ENCODE measurements around the gene TRABD2B. TPM values are rescaled to one million over a fixed set of nuclear protein-coding genes. Genes with fewer than 3 reads are reported as not detected.

Gene TRABD2B
- total RNA-seq, 1 experiment from 2014 or later, result 0.96 TPM

GRCh38 chr1:47751193-47751592 lies 246.0 kb downstream of the TRABD2B start:
- TF ChIP-seq, protein P1, sequence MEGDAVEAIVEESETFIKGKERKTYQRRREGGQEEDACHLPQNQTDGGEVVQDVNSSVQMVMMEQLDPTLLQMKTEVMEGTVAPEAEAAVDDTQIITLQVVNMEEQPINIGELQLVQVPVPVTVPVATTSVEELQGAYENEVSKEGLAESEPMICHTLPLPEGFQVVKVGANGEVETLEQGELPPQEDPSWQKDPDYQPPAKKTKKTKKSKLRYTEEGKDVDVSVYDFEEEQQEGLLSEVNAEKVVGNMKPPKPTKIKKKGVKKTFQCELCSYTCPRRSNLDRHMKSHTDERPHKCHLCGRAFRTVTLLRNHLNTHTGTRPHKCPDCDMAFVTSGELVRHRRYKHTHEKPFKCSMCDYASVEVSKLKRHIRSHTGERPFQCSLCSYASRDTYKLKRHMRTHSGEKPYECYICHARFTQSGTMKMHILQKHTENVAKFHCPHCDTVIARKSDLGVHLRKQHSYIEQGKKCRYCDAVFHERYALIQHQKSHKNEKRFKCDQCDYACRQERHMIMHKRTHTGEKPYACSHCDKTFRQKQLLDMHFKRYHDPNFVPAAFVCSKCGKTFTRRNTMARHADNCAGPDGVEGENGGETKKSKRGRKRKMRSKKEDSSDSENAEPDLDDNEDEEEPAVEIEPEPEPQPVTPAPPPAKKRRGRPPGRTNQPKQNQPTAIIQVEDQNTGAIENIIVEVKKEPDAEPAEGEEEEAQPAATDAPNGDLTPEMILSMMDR (IDR thresholded peaks at IDR 0.05; ENCODE audit: unreplicated experiment), result no peak
- ChIA-PET POLR2A (no interaction called here), CTCF (interaction anchor here (0.5 to 1.1 kb wide), 3 partner anchors 9 to 311 kb away, joined by 3 read pairs; no protein-coding TSS in a partner anchor)
- no peaks in the 10 kb centered on the region for H3K4me1 Mint-ChIP-seq (ENCODE audit: insufficient read depth, unreplicated experiment)
- no peaks in the 10 kb centered on the region for H3K9me3 Mint-ChIP-seq (ENCODE audit: unreplicated experiment)
- no peak overlapping the region for H3K27ac Mint-ChIP-seq (ENCODE audit: low read depth, unreplicated experiment)
- no TSS peak for BruUV-seq (replicated peaks)
- intact Hi-C loops (cut with micrococcal nuclease), result no loop called here
- no peak for DNase-seq (ENCODE audit: unreplicated experiment)
- no peak overlapping the region for H3K4me3 Mint-ChIP-seq (ENCODE audit: unreplicated experiment)
- H3K27me3 Mint-ChIP-seq (ENCODE audit: insufficient read depth, unreplicated experiment), result no peaks in the 10 kb centered on the region
- H3K36me3 Mint-ChIP-seq (ENCODE audit: insufficient read depth, unreplicated experiment), result no peaks in the 10 kb centered on the region

DNA sequence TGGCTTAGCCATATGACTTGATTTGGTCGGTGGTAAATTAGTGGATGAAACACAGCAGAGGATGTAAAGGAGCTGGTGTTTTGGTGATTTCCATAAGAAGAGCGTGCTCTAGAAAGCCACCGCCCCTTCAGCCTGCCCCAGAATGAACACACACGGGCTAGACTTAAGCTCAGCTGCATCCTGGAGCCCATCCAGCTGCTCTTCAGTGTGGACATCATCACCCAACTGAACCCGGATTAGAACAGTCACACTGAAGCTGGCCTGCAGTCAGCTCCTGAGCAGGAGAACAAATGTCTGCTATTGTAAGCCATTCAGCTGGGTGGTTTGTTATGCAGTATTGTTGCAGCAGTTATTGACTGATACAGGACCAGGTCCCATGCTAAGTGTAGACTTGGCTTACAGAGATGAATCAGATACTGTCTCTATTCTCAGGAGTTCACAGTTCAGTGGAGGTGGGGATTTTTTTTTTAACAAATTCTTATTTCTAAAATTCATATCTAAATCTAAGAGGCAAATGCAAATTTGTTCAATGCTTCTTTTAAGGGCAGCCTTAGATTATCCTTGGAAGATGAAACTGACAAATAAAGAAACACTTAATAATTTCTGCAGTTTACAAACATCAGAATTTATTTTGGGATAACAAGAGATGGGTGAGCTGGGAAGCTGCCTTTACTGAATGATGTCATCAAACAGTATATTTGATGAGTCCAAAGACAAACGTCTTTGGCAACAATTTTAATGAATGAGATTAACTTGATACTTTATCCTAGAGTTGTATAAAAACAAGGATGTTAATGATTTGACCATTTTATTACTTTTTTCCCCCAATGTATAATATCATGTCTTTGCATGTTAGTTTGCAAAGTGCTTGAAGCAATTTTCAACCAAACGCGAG lies 251.2 kb downstream of the TRABD2B start:
- BruUV-seq (replicated peaks), result no TSS peak
- CTCF ChIA-PET, result interaction anchor here (0.7 to 2.6 kb wide), 4 partner anchors 7 to 477 kb away, joined by 3 to 7 read pairs (median 4); no protein-coding TSS in a partner anchor

DNA sequence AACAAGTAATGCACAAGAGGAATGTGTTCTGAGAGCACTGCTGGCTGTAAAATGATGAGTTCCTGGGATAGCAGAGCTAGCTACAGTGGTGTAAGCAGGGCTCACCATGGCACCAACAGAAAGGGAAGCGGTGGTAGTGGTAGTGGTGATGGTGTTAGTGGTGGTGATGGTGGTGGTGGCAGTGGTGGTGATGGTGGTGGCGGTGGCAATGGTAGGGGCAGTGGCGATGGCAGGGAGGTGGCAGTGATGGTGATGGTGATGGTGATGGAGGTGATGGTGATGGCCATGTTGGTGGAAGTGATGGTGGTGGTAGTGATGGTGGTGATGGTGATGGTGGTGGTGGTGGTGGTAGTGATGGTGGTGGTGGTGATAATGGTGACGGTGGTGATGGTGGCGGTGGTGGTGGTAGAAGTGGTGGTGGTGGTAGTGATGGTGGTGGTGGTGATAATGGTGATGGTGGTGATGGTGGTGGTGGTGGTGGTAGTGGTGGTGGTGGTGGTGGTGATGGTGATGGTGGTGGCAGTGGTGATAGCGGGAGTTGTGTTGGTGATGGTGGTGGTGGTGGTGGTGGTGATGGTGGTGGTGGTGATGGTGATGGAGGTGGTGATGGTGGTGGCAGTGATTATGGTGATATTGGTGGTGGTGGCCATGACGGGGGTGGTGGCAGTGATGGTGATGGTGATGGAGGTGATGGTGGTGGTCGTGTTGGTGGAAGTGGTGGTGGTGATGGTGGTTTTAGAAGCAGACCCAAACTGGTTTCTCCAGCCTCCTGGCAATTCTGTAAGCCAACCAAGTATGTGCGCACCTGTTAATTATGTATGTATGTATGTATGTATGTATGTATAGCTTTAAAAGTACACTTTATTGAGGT lies 254.1 kb downstream of the TRABD2B start:
- H3K4me1 Mint-ChIP-seq (ENCODE audit: insufficient read depth, unreplicated experiment), result no peaks in the 10 kb centered on the region
- H3K27me3 Mint-ChIP-seq (ENCODE audit: insufficient read depth, unreplicated experiment), result peaks cover 26% of the 10 kb centered on the region
- ChIA-PET CTCF (interaction anchor here (0.6 to 3.8 kb wide), 7 partner anchors 8 to 1199 kb away, joined by 3 to 23 read pairs (median 3); no protein-coding TSS in a partner anchor), POLR2A (interaction anchor here (1.3 to 1.7 kb wide), 3 partner anchors 9 to 20 kb away, joined by 3 to 5 read pairs (median 3); no protein-coding TSS in a partner anchor)
- H3K4me3 Mint-ChIP-seq (ENCODE audit: unreplicated experiment), result no peak overlapping the region
- TF ChIP-seq, protein P1 (IDR thresholded peaks at IDR 0.05; ENCODE audit: unreplicated experiment), result no peak
- no peaks in the 10 kb centered on the region for H3K36me3 Mint-ChIP-seq (ENCODE audit: insufficient read depth, unreplicated experiment)
- H3K9me3 Mint-ChIP-seq (ENCODE audit: unreplicated experiment), result peaks cover 8% of the 10 kb centered on the region
- no TSS peak for BruUV-seq (replicated peaks)
- intact Hi-C loops (cut with micrococcal nuclease), result no loop called here
- no peak overlapping the region for H3K27ac Mint-ChIP-seq (ENCODE audit: low read depth, unreplicated experiment)
- no peak for DNase-seq (ENCODE audit: unreplicated experiment)

More for the DNA sequence above, 251.2 kb downstream of the TRABD2B start:
- DNase-seq (ENCODE audit: unreplicated experiment), result no peak
- Mint-ChIP-seq H3K36me3 (ENCODE audit: insufficient read depth, unreplicated experiment) (no peaks in the 10 kb centered on the region), H3K4me1 (ENCODE audit: insufficient read depth, unreplicated experiment) (no peaks in the 10 kb centered on the region), H3K27ac (ENCODE audit: low read depth, unreplicated experiment) (no peak overlapping the region), H3K4me3 (ENCODE audit: unreplicated experiment) (no peak overlapping the region), H3K9me3 (ENCODE audit: unreplicated experiment) (peaks cover 8% of the 10 kb centered on the region), H3K27me3 (ENCODE audit: insufficient read depth, unreplicated experiment) (peaks cover 13% of the 10 kb centered on the region)
- intact Hi-C loops (cut with micrococcal nuclease), result no loop called here
- TF ChIP-seq, protein P1 (IDR thresholded peaks at IDR 0.05; ENCODE audit: unreplicated experiment), result no peak
- POLR2A ChIA-PET, result interaction anchor here (0.5 to 0.7 kb wide), 2 partner anchors 18 to 567 kb away, joined by 3 to 4 read pairs; no protein-coding TSS in a partner anchor
